GM10248 (cell line): ENCODE measurements around the gene TEX14.
"Not testable (repeated sequence)": the region's sequence is repeated elsewhere in the genome, so short reads cannot be mapped to it uniquely, and the experiment has no call there.

Experiments
- CTCF ChIA-PET: fragments of 300-600 bp; sonication (Branson Sonifier 250); formaldehyde crosslinking; extraction: SDS; loops from one replicate; lab custom pipeline; 2021; ENCODE audit warnings: antibody characterized with exemption; lab: Yijun Ruan, JAX
- POLR2A ChIA-PET: fragments of 350-650 bp; sonication (Branson Sonifier 250); formaldehyde crosslinking; extraction: SDS; loops from one replicate; lab custom pipeline; 2020; ENCODE audit warnings: antibody characterized with exemption; lab: Yijun Ruan, JAX
- DNase-seq: peaks from one replicate; pipeline ENCODE4 v3.0.0; 2012; ENCODE audit errors: extremely low spot score
- CTCF ChIP-seq: IDR thresholded peaks from 2 replicates; pipeline ENCODE4 v1.5.1; 2012; ENCODE audit warnings: mild to moderate bottlenecking, low read depth; ENCODE audit errors: extremely low read depth, missing control alignments, control extremely low read depth

The TEX14 gene

DNA sequence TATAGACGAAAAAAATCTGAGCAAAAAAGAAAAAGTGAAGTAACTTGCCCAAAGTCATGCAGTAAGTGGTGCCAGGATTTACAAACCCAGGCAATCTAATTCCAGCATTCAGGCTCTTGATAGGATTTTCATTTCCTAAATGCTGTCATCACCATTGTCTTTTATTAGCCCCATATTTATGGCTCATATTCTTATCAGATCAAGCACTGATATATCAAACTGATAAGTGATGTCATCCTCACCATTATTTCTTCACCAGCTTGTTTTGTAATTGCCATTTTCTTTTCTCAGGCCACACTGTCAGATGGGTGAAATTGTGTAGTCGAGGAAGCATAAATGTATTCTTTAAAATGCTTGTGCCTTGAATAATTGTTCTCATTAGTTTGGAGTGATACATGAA is 1.9 kb upstream of the TEX14 start:
- no peak for DNase-seq
- no peak for TF ChIP-seq CTCF
- ChIA-PET POLR2A (interaction anchor here (0.6 to 1.8 kb wide), 2 partner anchors 35 to 36 kb away, joined by 4 to 9 read pairs; no protein-coding TSS in a partner anchor), CTCF (interaction anchor here (2.8 kb wide), 1 partner anchor 9 kb away, joined by 9 read pairs; no protein-coding TSS in a partner anchor)

DNA sequence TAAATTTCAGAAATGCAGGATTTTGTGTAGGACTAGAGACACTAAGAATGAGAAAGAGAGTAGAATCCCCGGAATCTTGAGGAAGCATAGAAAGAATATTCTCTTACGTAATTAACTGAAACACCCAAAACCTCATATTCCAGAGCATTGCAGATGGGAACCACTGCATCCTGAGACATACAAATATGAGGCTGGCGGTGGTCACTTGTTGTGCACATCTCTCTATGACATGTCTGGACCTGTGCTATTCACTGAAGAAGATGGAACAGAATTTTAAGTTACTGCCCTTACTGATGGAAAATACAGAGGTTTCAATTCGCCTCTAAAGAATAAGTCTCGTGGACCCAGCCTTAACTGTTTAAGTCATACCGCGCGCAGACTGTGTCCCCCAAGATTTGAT is 1.4 kb upstream of the TEX14 start:
- ChIA-PET CTCF (interaction anchor here (1.2 to 2.8 kb wide), 3 partner anchors 9 to 116 kb away, joined by 5 to 9 read pairs (median 5); no protein-coding TSS in a partner anchor), POLR2A (interaction anchor here (0.5 to 1.8 kb wide), 3 partner anchors 35 to 1253 kb away, joined by 3 to 19 read pairs (median 9); no protein-coding TSS in a partner anchor)
- DNase-seq, result no peak
- no peak for TF ChIP-seq CTCF

DNA sequence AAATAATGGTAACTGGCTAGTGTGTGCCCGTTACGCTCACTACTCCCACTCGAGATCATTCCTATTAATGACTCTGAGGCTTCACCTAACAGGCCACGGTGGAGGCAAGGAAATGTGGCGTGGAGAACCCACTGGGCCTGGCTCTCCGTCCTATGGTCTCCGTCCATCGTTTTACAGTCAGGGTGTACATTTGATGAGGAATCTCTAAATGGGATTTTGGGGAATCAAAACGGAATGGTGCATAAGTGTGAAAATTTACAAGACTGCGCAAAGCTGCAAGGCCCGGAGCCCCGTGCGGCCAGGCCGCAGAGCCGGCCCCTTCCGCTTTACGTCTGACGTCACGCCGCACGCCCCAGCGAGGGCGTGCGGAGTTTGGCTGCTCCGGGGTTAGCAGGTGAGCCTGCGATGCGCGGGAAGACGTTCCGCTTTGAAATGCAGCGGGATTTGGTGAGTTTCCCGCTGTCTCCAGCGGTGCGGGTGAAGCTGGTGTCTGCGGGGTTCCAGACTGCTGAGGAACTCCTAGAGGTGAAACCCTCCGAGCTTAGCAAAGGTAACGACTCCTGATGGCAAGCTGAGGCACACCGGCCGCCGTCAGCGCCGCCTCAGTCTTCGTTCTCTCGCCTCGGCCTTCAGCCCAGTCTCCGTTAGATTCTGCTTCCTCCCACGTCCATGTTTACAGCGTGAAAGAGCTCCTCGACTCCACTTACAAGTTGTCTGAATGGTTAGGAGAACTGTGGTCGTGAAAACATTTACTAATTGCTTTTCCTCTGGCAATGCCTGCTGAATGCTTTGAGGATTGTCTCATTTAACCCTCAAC is 602 bp upstream of the TEX14 start, which contains the start of gene RAD51C:
TSS of gene RAD51C (plus strand) at position 364 of the 817 bp plus-strand sequence. CDS start at position 406, 42 bp downstream.
- no peak for TF ChIP-seq CTCF
- DNase-seq, result peak; percentile 91
- ChIA-PET CTCF (interaction anchor here (1.2 to 2.8 kb wide), 3 partner anchors 10 to 115 kb away, joined by 5 to 9 read pairs (median 5); no protein-coding TSS in a partner anchor), POLR2A (interaction anchor here (0.5 to 1.8 kb wide), 3 partner anchors 34 to 1252 kb away, joined by 3 to 19 read pairs (median 9); no protein-coding TSS in a partner anchor)

DNA sequence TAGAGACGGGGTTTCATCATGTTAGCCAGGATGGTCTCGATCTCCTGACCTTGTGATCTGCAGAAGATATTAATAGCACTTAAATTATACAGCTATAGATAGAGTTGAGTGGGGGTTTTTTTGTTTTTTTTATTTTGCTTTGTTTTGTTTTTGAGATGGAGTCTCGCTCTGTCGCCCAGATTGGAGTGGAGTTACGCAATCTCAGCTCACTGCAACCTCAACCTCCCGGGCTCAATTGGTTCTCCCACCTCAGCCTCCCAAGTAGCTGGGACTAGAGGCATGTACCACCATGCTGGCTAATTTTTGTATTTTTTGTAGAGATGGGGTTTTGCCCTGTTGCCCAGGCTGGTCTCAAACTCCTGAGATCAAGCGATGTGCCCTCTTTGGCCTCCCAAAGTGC is 1.8 kb downstream of the TEX14 start:
- POLR2A ChIA-PET, result interaction anchor here (2.0 kb wide), 1 partner anchor 31 kb away, joined by 7 read pairs; no protein-coding TSS in a partner anchor
- CTCF ChIA-PET, DNase-seq: not testable (repeated sequence)

GRCh38 chr17:58688521-58688920 is 3.3 kb downstream of the TEX14 start:
- POLR2A ChIA-PET, result no interaction called here
- TF ChIP-seq CTCF, result no peak
- DNase-seq, result no peak
- CTCF ChIA-PET, result interaction anchor here (1.1 kb wide), 1 partner anchor 13 kb away, joined by 4 read pairs; no protein-coding TSS in a partner anchor

DNA sequence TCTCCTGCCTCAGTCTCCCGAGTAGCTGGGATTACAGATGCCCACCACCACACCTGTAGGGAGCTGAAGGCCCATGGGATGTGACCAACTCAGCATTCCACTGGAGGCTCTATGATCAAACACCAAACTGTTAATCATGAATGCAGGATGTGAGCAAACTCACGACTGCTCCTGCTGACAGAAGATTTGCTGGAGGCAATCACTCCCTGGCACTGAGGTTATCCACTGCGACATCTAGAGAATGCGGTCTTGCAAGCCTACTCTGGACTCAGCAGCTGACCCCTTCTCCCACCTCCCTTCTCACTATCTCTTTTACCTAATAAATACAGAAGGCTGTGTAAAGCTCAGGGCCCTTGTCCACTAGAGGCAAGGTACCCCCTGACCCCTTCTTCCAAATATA is 4.9 kb downstream of the TEX14 start:
- TF ChIP-seq CTCF, result no peak
- DNase-seq, result no peak
- CTCF ChIA-PET, result interaction anchor here (1.0 kb wide), 1 partner anchor 318 kb away, joined by 3 read pairs; no protein-coding TSS in a partner anchor
- POLR2A ChIA-PET, result no interaction called here

- CTCF ChIA-PET, result interaction anchor here (0.9 to 1.8 kb wide), 2 partner anchors 11 to 96 kb away, joined by 4 to 5 read pairs; no protein-coding TSS in a partner anchor
- POLR2A ChIA-PET, DNase-seq: not testable (repeated sequence)
Measured at GRCh38 chr17:58684462-58684861, 7.4 kb downstream of the TEX14 start.
